PC-3 (cell line): ENCODE results near the gene ADIG.

Experiments
- EZH2 ChIP-seq: fragments of 300-600 bp; sonication (generic); IDR thresholded peaks from one replicate; pipeline ENCODE4 v1.6.1; 2017; ENCODE audit warnings: antibody characterized with exemption, mild to moderate bottlenecking, low read length; ENCODE audit not compliant: unreplicated experiment
- TF ChIP-seq, protein P1 (sequence below): fragments of 300-600 bp; sonication (generic); conservative IDR thresholded peaks from 2 replicates; pipeline ENCODE4 v1.5.1; 2017; ENCODE audit warnings: antibody characterized with exemption, low read depth, mild to moderate bottlenecking, low read length

DNA sequence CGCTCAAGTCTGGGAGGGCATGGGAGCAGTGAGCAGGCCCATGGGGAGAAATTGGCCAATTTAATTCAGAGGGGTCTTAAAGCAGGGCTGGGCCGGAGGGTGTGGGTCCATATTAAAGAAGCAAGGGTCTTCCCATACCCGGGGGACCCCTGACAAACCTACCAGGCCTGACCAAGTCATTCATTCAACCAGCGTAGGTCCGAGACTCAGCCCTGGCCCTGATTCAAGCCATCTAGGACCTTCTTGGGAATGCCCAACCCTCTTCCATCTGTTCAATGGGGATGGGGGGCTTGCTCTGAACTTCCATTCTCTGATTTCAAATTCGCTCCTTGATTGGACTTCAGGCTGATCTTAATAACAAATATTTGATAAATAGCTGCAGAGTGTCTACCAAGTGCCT is 7.3 kb downstream of the ADIG start:
- TF ChIP-seq, protein P1, sequence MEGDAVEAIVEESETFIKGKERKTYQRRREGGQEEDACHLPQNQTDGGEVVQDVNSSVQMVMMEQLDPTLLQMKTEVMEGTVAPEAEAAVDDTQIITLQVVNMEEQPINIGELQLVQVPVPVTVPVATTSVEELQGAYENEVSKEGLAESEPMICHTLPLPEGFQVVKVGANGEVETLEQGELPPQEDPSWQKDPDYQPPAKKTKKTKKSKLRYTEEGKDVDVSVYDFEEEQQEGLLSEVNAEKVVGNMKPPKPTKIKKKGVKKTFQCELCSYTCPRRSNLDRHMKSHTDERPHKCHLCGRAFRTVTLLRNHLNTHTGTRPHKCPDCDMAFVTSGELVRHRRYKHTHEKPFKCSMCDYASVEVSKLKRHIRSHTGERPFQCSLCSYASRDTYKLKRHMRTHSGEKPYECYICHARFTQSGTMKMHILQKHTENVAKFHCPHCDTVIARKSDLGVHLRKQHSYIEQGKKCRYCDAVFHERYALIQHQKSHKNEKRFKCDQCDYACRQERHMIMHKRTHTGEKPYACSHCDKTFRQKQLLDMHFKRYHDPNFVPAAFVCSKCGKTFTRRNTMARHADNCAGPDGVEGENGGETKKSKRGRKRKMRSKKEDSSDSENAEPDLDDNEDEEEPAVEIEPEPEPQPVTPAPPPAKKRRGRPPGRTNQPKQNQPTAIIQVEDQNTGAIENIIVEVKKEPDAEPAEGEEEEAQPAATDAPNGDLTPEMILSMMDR, result no peak
- TF ChIP-seq EZH2, result no peak
